H1 (cell line): Measurements from ENCODE around the gene PDE4D. TPM values are rescaled to one million over a fixed set of nuclear protein-coding genes. Genes with fewer than 3 reads are reported as not detected.

ENCODE experiments used
- CTCF ChIA-PET: fragments of 300-600 bp; sonication (Branson Sonifier 250); formaldehyde crosslinking; loops from one replicate; lab custom pipeline; 2021; ENCODE audit not compliant: partially characterized antibody; lab: Charles Lee
- POLR2A ChIA-PET: fragments of 300-600 bp; sonication (Branson Sonifier 250); formaldehyde crosslinking; loops from one replicate; lab custom pipeline; 2021; ENCODE audit warnings: inconsistent platforms; ENCODE audit not compliant: partially characterized antibody; lab: Charles Lee
- DNase-seq, 2 experiments: peaks; one replicate each; pipeline versions ENCODE4 v3.0.0 to v3.0.0-alpha.2; 2010 to 2022; ENCODE audit warnings: low spot score in 2 of 2, low read depth in 1 of 2, mixed read lengths in 1 of 2
- FAIRE-seq: peaks from 2 replicates; lab custom pipeline; 2011; peaks lifted over from hg19 to GRCh38; lab: Jason Lieb, UNC
- H2AFZ ChIP-seq: 2 replicates; pipeline ENCODE4 v1.8.1; 2012; ENCODE audit warnings: low read length, inconsistent platforms
- H2AK5ac ChIP-seq: 2 replicates; pipeline ENCODE4 v1.6.1; 2013; ENCODE audit warnings: low read depth, low read length
- H2BK120ac ChIP-seq: replicated peaks from 2 replicates; pipeline ENCODE3; 2013; ENCODE audit warnings: low read depth, low read length, inconsistent platforms
- H2BK12ac ChIP-seq: 2 replicates; pipeline ENCODE4 v1.6.1; 2013; ENCODE audit warnings: low read depth, low read length
- H2BK15ac ChIP-seq: 2 replicates; pipeline ENCODE4 v1.6.1; 2013; ENCODE audit warnings: low read length
- H2BK20ac ChIP-seq: 2 replicates; pipeline ENCODE4 v1.6.1; 2013; ENCODE audit warnings: low read length
- H2BK5ac ChIP-seq: 2 replicates; pipeline ENCODE4 v1.6.1; 2013; ENCODE audit warnings: low read depth, low read length
- H3K14ac ChIP-seq: 2 replicates; pipeline ENCODE4 v1.6.1; 2013; ENCODE audit warnings: inconsistent platforms; ENCODE audit not compliant: insufficient read length
- H3K18ac ChIP-seq: 2 replicates; pipeline ENCODE4 v1.6.1; 2013; ENCODE audit warnings: low read length; ENCODE audit errors: extremely low read depth
- H3K23ac ChIP-seq: 2 replicates; pipeline ENCODE4 v1.6.1; 2013; ENCODE audit warnings: inconsistent platforms; ENCODE audit not compliant: insufficient read length
- H3K23me2 ChIP-seq: 2 replicates; pipeline ENCODE4 v1.6.1; 2013; ENCODE audit warnings: low read depth, low read length
- H3K27ac ChIP-seq: 2 replicates; pipeline ENCODE4 v1.6.1; 2011; ENCODE audit warnings: low read depth, low read length, inconsistent platforms
- H3K27me3 ChIP-seq, 4 experiments: replicated peaks in 1 of 4; 1 replicate in 1 of 4; 2 replicates in 3 of 4; pipeline versions ENCODE4 v1.6.1 to v1.8.1; 2011 to 2013; ENCODE audit warnings: low read length in 3 of 4, mild to moderate bottlenecking in 3 of 4, inconsistent platforms in 2 of 4, mixed read lengths in 2 of 4, moderate library complexity in 1 of 4; ENCODE audit not compliant: control insufficient read depth in 3 of 4, insufficient read depth in 3 of 4; ENCODE audit errors: extremely low read depth in 1 of 4
- H3K36me3 ChIP-seq, 4 experiments: 2 replicates each; pipeline versions ENCODE4 v1.6.1 to v1.8.1; 2011 to 2013; ENCODE audit warnings: mild to moderate bottlenecking in 4 of 4, low read length in 3 of 4, moderate library complexity in 2 of 4, control low read depth in 1 of 4, inconsistent platforms in 1 of 4; ENCODE audit not compliant: insufficient read depth in 4 of 4, control insufficient read depth in 2 of 4
- H3K4ac ChIP-seq: replicated peaks from 2 replicates; pipeline ENCODE3; 2013; ENCODE audit warnings: low read length, low read depth, mixed read lengths, inconsistent platforms; ENCODE audit not compliant: insufficient read length
- H3K4me1 ChIP-seq, 4 experiments: replicated peaks in 1 of 4; 1 replicate in 1 of 4; 2 replicates in 3 of 4; pipeline versions ENCODE4 v1.6.1 to v1.8.1; 2011 to 2013; ENCODE audit warnings: low read length in 3 of 4, inconsistent platforms in 2 of 4, mixed read lengths in 1 of 4; ENCODE audit not compliant: insufficient read depth in 4 of 4, control insufficient read depth in 3 of 4
- H3K4me2 ChIP-seq, 2 experiments: 2 replicates each; pipeline versions ENCODE4 v1.6.1 to v1.8.1; 2011 to 2013; ENCODE audit warnings: low read depth in 2 of 2, low read length in 2 of 2, control low read depth in 1 of 2, inconsistent platforms in 1 of 2, mild to moderate bottlenecking in 1 of 2; ENCODE audit not compliant: insufficient read depth in 1 of 2
- H3K4me3 ChIP-seq, 4 experiments: fragments of 200-600, 300-600 bp in 1 of 4; sonication (generic), shearing (Covaris generic), sonication (Bioruptor Twin) in 1 of 4; 2 replicates each; pipeline versions ENCODE4 v1.5.1 to v1.8.1; 2011 to 2016; ENCODE audit warnings: low read length in 4 of 4, low read depth in 3 of 4, control low read depth in 2 of 4, inconsistent platforms in 2 of 4, mild to moderate bottlenecking in 2 of 4, mixed read lengths in 1 of 4, moderate library complexity in 1 of 4; ENCODE audit not compliant: insufficient read depth in 2 of 4; ENCODE audit errors: extremely low read depth in 1 of 4
- H3K56ac ChIP-seq: replicated peaks from 2 replicates; pipeline ENCODE3; 2013; ENCODE audit warnings: low read depth, mild to moderate bottlenecking, mixed read lengths, low read length, inconsistent platforms; ENCODE audit not compliant: insufficient read length
- H3K79me1 ChIP-seq: 2 replicates; pipeline ENCODE4 v1.6.1; 2013; ENCODE audit warnings: low read depth, low read length, control low read depth
- H3K79me2 ChIP-seq, 2 experiments: 2 replicates each; pipeline versions ENCODE4 v1.6.1 to v1.8.1; 2012 to 2013; ENCODE audit warnings: low read length in 2 of 2, mild to moderate bottlenecking in 2 of 2, inconsistent platforms in 1 of 2; ENCODE audit not compliant: insufficient read depth in 2 of 2, control insufficient read depth in 1 of 2
- H3K9ac ChIP-seq, 4 experiments: replicated peaks in 1 of 4; 1 replicate in 1 of 4; 2 replicates in 3 of 4; pipeline versions ENCODE4 v1.6.1 to v1.8.1; 2011 to 2013; ENCODE audit warnings: low read depth in 3 of 4, low read length in 3 of 4, control low read depth in 2 of 4, mild to moderate bottlenecking in 2 of 4, moderate library complexity in 2 of 4, inconsistent platforms in 1 of 4; ENCODE audit errors: extremely low read depth in 1 of 4
- H3K9me3 ChIP-seq, 2 experiments: 2 replicates each; pipeline versions ENCODE4 v1.6.1 to v1.8.1; 2012 to 2013; ENCODE audit warnings: mild to moderate bottlenecking in 2 of 2, moderate library complexity in 2 of 2, control low read depth in 1 of 2, inconsistent platforms in 1 of 2, low read depth in 1 of 2, low read length in 1 of 2, mixed read lengths in 1 of 2; ENCODE audit not compliant: insufficient read depth in 2 of 2
- H4K20me1 ChIP-seq, 2 experiments: replicated peaks in 1 of 2; 2 replicates each; pipeline versions ENCODE3 to v1.8.1; 2011 to 2013; ENCODE audit warnings: inconsistent platforms in 2 of 2, low read length in 2 of 2, mild to moderate bottlenecking in 1 of 2; ENCODE audit not compliant: insufficient read depth in 2 of 2, control insufficient read depth in 1 of 2
- H4K5ac ChIP-seq: 2 replicates; pipeline ENCODE4 v1.6.1; 2013; ENCODE audit warnings: low read length, low read depth, mixed read lengths, inconsistent platforms; ENCODE audit not compliant: insufficient read length
- H4K8ac ChIP-seq: 2 replicates; pipeline ENCODE4 v1.8.0; 2013; ENCODE audit warnings: mild to moderate bottlenecking, moderate library complexity, low read length, inconsistent platforms; ENCODE audit not compliant: insufficient read depth; ENCODE audit errors: extremely low read depth
- H4K91ac ChIP-seq: replicated peaks from 2 replicates; pipeline ENCODE3; 2013; ENCODE audit warnings: low read length, mixed read lengths, inconsistent platforms; ENCODE audit not compliant: insufficient read length
- BCL11A ChIP-seq, 2 experiments: IDR thresholded peaks; one replicate each; pipeline ENCODE4 v1.6.1; 2011; ENCODE audit warnings: low read depth in 2 of 2, low read length in 2 of 2, mild to moderate bottlenecking in 2 of 2
- EP300 ChIP-seq, 2 experiments: IDR thresholded peaks; 1 replicate in 1 of 2; 2 replicates in 1 of 2; pipeline ENCODE4 v1.6.1; 2011 to 2012; ENCODE audit warnings: low read depth in 2 of 2, low read length in 2 of 2, mild to moderate bottlenecking in 2 of 2, borderline replicate concordance in 1 of 2, inconsistent platforms in 1 of 2, moderate library complexity in 1 of 2
- GTF2F1 ChIP-seq: IDR thresholded peaks from 2 replicates; pipeline ENCODE4 v1.6.1; 2012; ENCODE audit warnings: low read depth, low read length, improper control_type of control experiment, borderline replicate concordance
- HDAC2 ChIP-seq, 2 experiments: fragments of 300-600 bp in 1 of 2; sonication (generic) in 1 of 2; IDR thresholded peaks; 2 replicates each; pipeline ENCODE4 v1.6.1; 2011 to 2012; ENCODE audit warnings: low read depth in 2 of 2, low read length in 2 of 2, mild to moderate bottlenecking in 2 of 2, moderate library complexity in 2 of 2, borderline replicate concordance in 1 of 2, inconsistent platforms in 1 of 2
- POLR2A ChIP-seq, 2 experiments: IDR thresholded peaks; 1 replicate in 1 of 2; 2 replicates in 1 of 2; pipeline ENCODE4 v1.6.1; 2011; ENCODE audit warnings: low read depth in 2 of 2, low read length in 2 of 2, mild to moderate bottlenecking in 2 of 2; ENCODE audit errors: control extremely low read depth in 1 of 2
- SIN3A ChIP-seq, 2 experiments: IDR thresholded peaks in 1 of 2; conservative IDR thresholded peaks in 1 of 2; 2 replicates each; pipeline ENCODE4 v1.6.1; 2011 to 2012; ENCODE audit warnings: low read length in 2 of 2, improper control_type of control experiment in 1 of 2, low read depth in 1 of 2, mild to moderate bottlenecking in 1 of 2
- SP2 ChIP-seq: IDR thresholded peaks from 2 replicates; pipeline ENCODE4 v1.6.1; 2012; ENCODE audit warnings: mild to moderate bottlenecking, low read length, inconsistent platforms
- TBP ChIP-seq: IDR thresholded peaks from 2 replicates; pipeline ENCODE4 v1.6.1; 2011; ENCODE audit warnings: low read depth, low read length, improper control_type of control experiment
- YY1 ChIP-seq: IDR thresholded peaks from 2 replicates; pipeline ENCODE4 v1.6.1; 2011; ENCODE audit warnings: low read depth, mild to moderate bottlenecking, low read length
- ZNF274 ChIP-seq: IDR thresholded peaks from 2 replicates; pipeline ENCODE4 v1.7.0; 2012; ENCODE audit warnings: low read length, borderline replicate concordance; ENCODE audit errors: extremely low read depth
- polyA plus RNA-seq, 7 experiments: library from polyadenylated mRNA; depleted of rRNA in 3 of 7; stranded (reverse) in 5 of 7; unstranded in 2 of 7; fragments of >200 nt in 5 of 7; fragments of 200-250 nt in 2 of 7; gene quantifications; 1 replicate in 5 of 7; 2 replicates in 1 of 7; 4 replicates in 1 of 7; pipeline versions ENCODE4 v1.2.1 to v1.2.3, GENCODE V29; 2011 to 2013; ENCODE audit warnings: missing spikeins in 2 of 7, mixed read lengths in 2 of 7
- total RNA-seq: library from RNA; stranded (reverse); fragmentation: NEBNext Ultra II Directional; extraction: Animal tissue kit (Norgen Biotek cat#: 25700); gene quantifications from 2 replicates; pipeline ENCODE4 v1.2.1, GENCODE V29; 2021

PDE4D gene
- total and polyA plus RNA-seq, 2 of the 8 experiments (the other 6 are each of a cell fraction or from before 2014, with no cell fraction given): 2.3 to 3.7 TPM

GRCh38 chr5:59473611-59474010 lies 419.9 kb downstream of the PDE4D start:
- no peak overlapping the region for H3K9ac ChIP-seq
- no peak overlapping the region for H2AK5ac ChIP-seq
- FAIRE-seq: no peak
- TF ChIP-seq GTF2F1 (no peak), EP300 (IDR thresholded peaks at IDR 0.05; ENCODE audit: borderline replicate concordance in 1 of 2, low read depth in 2 of 2, low read length in 2 of 2) (no peak), SIN3A (conservative IDR thresholded peaks at IDR 0.05 in 1 of 2, IDR thresholded peaks at IDR 0.05 in 1 of 2; ENCODE audit: low read depth in 1 of 2, low read length in 2 of 2) (no peak), TBP (no peak), BCL11A (IDR thresholded peaks at IDR 0.05; ENCODE audit: low read depth in 2 of 2, low read length in 2 of 2) (no peak), YY1 (no peak), ZNF274 (no peak), HDAC2 (IDR thresholded peaks at IDR 0.05; ENCODE audit: borderline replicate concordance in 1 of 2, low read depth in 2 of 2, low read length in 2 of 2) (no peak), POLR2A (IDR thresholded peaks at IDR 0.05; ENCODE audit: control extremely low read depth in 1 of 2, low read depth in 2 of 2, low read length in 2 of 2) (no peak), SP2 (no peak)
- no peaks in the 10 kb centered on the region for H3K4me1 ChIP-seq
- H2BK12ac ChIP-seq: no peak overlapping the region
- H3K56ac ChIP-seq: no peak overlapping the region
- no peaks in the 10 kb centered on the region for H3K79me1 ChIP-seq
- no peak overlapping the region for H3K18ac ChIP-seq
- no peaks in the 10 kb centered on the region for H3K27me3 ChIP-seq
- H2BK5ac ChIP-seq: no peak overlapping the region
- H4K91ac ChIP-seq: no peak overlapping the region
- H3K4me3 ChIP-seq: no peak overlapping the region
- no peak overlapping the region for H3K23ac ChIP-seq
- ChIA-PET POLR2A (no interaction called here), CTCF (interaction anchor here (0.8 to 1.4 kb wide), 6 partner anchors 15 to 136 kb away, joined by 3 to 4 read pairs (median 4); no protein-coding TSS in a partner anchor)
- H2AFZ ChIP-seq: no peak overlapping the region
- no peak overlapping the region for H3K4ac ChIP-seq
- no peak for DNase-seq
- no peaks in the 10 kb centered on the region for H3K23me2 ChIP-seq
- H2BK120ac ChIP-seq: no peak overlapping the region
- H4K20me1 ChIP-seq: no peaks in the 10 kb centered on the region
- H4K5ac ChIP-seq: no peak overlapping the region
- H3K4me2 ChIP-seq: no peak overlapping the region
- H2BK15ac ChIP-seq: no peak overlapping the region
- no peak overlapping the region for H2BK20ac ChIP-seq
- H3K36me3 ChIP-seq: no peaks in the 10 kb centered on the region
- no peaks in the 10 kb centered on the region for H3K79me2 ChIP-seq
- H3K14ac ChIP-seq: no peak overlapping the region
- no peak overlapping the region for H3K27ac ChIP-seq
- H3K9me3 ChIP-seq: no peaks in the 10 kb centered on the region
- no peak overlapping the region for H4K8ac ChIP-seq
